ENCODE measurements around the gene CENPN.
A peak's percentile ranks its signal among the peaks of the same experiment; 100 is the strongest.

The CENPN gene

DNA sequence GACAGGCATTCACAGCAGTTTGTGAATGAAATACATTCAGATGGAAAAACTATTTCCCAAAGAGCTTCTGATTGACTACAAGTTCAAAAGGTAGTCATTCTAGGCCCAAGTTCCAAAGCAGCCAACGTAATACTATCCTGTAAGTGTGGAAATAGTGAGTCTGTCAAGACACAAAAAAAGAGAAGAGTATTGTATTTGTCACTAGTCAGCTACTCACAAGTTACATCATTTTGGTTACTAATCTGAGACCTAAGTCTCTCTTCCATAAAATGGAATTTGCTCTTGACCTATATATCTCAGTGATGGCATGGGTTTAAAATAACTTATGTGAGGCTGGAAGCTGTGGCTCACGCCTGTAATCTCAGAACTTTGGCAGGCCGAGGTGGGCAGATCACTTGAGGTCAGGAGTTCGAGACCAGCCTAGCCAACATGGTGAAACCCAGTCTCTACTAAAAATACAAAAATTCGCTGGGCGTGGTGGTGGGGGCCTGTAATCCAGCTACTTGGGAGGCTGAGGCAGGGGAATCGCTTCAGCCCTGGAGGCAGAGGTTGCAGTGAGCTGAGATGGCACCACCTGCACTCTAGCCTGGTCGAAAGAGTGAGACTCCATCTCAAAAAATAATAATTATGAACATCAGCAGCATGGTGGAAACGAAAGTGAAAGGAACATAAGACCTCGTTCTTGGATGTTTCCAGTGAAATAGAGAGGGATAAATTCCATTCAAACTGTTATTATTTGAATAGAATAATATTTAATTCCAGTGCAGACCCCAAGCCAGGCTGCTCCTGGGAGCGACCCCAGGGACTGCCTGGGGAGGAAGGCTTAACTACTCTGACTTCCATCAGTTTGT is 3.2 kb upstream of the CENPN start:
- H3K4me3 Mint-ChIP-seq, result peak overlapping the region in 2 of 3 experiments; percentile 52 to 58
- H3K27ac Mint-ChIP-seq, result peak overlapping the region in 1 of 3 experiments; percentile 84
- H3K36me3 Mint-ChIP-seq (ENCODE audit: low read depth), result peaks cover 14% of the 10 kb centered on the region
- TF ChIP-seq, protein P1, sequence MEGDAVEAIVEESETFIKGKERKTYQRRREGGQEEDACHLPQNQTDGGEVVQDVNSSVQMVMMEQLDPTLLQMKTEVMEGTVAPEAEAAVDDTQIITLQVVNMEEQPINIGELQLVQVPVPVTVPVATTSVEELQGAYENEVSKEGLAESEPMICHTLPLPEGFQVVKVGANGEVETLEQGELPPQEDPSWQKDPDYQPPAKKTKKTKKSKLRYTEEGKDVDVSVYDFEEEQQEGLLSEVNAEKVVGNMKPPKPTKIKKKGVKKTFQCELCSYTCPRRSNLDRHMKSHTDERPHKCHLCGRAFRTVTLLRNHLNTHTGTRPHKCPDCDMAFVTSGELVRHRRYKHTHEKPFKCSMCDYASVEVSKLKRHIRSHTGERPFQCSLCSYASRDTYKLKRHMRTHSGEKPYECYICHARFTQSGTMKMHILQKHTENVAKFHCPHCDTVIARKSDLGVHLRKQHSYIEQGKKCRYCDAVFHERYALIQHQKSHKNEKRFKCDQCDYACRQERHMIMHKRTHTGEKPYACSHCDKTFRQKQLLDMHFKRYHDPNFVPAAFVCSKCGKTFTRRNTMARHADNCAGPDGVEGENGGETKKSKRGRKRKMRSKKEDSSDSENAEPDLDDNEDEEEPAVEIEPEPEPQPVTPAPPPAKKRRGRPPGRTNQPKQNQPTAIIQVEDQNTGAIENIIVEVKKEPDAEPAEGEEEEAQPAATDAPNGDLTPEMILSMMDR (IDR thresholded peaks at IDR 0.05; ENCODE audit: unreplicated experiment in 3 of 3), result no peak
- H3K9me3 Mint-ChIP-seq, result no peaks in the 10 kb centered on the region
- peaks cover 21% of the 10 kb centered on the region for H3K4me1 Mint-ChIP-seq
- H3K27me3 Mint-ChIP-seq (ENCODE audit: low read depth), result no peaks in the 10 kb centered on the region

DNA sequence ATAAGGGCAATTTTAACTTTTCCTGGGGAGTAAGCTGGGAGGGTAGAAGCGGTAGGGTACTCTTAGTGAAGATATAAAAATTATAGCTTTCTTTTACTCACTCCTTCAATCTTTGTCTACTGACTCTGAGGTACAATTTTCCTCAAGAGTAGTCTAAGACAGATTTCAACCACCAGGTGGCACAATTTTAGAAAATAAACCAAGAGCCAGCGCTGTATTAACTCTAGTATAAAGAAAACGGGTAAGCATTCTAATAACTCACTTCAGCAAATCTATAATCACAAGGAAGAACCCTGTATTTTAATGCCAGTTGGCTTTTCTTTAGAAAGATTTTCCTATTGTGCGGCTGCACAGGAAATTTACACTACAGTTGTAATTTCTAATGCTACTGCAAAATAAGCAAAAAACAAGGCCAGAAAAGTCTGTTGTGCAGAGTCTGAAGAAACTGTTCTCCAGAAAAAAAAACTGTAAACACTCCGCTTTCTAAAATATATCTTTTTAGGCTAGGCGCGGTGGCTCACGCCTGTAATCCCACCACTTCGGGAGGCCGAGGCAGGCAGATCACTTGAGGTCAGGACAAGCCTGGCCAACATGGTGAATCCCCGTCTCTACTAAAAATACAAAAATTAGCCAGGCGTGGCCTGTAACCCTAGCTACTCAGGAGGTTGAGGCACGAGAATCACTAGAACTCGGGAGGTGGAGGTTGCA is 2.2 kb upstream of the CENPN start:
- no peaks in the 10 kb centered on the region for H3K27me3 Mint-ChIP-seq (ENCODE audit: low read depth)
- H3K9me3 Mint-ChIP-seq, result no peaks in the 10 kb centered on the region
- peak overlapping the region; percentile 68 to 93 (median 84) for H3K27ac Mint-ChIP-seq
- peak overlapping the region; percentile 78 to 99 (median 96) for H3K4me3 Mint-ChIP-seq
- TF ChIP-seq, protein P1 (IDR thresholded peaks at IDR 0.05; ENCODE audit: unreplicated experiment in 3 of 3), result peak; percentile 61 to 74 (median 67)
- peaks cover 5% of the 10 kb centered on the region for H3K36me3 Mint-ChIP-seq (ENCODE audit: low read depth)
- H3K4me1 Mint-ChIP-seq, result peaks cover 18% of the 10 kb centered on the region

DNA sequence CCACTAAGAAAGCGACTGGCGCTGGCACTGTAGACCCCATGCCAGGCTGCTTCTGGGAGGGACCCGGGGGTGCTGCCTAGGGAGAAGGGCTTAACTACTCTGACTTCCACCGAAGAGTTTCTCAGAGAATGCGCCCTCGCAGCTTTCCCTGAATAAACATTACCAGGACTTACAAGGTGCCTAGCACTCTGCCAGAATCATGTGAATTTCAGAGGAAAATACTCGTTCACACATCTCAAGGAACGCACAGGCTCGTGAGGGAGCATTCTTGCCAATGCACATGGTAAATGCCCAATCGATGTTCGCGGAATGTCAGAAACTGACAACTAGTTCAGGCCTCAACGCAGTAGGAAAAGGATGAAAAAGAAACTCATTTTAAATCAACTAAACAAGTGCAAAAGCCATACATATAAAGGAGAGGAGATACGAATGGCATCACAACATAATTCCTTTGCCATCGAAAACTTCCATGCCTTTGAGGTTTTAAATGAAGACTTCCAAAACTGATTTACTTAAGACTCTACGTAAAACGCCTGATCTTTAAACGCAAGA is 1.3 kb upstream of the CENPN start:
- Mint-ChIP-seq H3K36me3 (ENCODE audit: low read depth) (peaks cover 4% of the 10 kb centered on the region), H3K9me3 (no peaks in the 10 kb centered on the region), H3K27ac (peak overlapping the region; percentile 95 to 100 (median 98)), H3K4me3 (peak overlapping the region; percentile 96 to 99 (median 99)), H3K27me3 (ENCODE audit: low read depth) (no peaks in the 10 kb centered on the region), H3K4me1 (peaks cover 18% of the 10 kb centered on the region)
- TF ChIP-seq, protein P1 (IDR thresholded peaks at IDR 0.05; ENCODE audit: unreplicated experiment in 3 of 3), result no peak

DNA sequence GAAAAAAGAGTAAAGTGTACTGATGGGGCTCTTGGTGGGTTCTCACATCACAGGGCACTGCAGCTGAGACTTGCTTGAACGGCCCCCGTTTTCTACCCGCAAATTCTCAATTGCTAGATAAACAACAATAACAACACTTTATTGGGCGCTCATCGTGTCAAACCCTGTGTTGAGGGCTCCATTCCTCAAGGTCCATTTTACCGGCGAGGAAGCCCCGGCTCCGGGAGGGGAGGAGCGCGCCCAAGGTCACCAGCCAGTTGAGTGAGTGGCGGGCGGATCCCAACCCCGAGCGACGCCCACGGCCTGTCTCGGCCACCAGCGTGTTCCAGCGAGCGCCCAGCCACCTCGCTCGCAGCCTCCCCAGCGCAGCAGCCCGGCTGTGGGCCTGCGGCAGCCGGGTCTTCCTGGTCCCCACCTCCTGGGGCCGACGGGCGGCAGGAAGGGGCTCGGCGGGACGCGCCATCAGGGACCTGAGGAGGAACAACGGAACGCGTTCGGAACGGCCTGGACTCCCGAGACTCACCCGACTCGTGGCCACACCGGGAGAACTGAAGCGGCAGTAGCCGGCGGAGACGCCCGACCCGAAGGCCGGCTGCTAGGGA is 702 bp upstream of the CENPN start:
- TF ChIP-seq, protein P1 (IDR thresholded peaks at IDR 0.05; ENCODE audit: unreplicated experiment in 3 of 3), result no peak
- peaks cover 18% of the 10 kb centered on the region for H3K4me1 Mint-ChIP-seq
- H3K27ac Mint-ChIP-seq, result peak overlapping the region; percentile 100
- H3K9me3 Mint-ChIP-seq, result no peaks in the 10 kb centered on the region
- H3K27me3 Mint-ChIP-seq (ENCODE audit: low read depth), result no peaks in the 10 kb centered on the region
- peaks cover 4% of the 10 kb centered on the region for H3K36me3 Mint-ChIP-seq (ENCODE audit: low read depth)
- H3K4me3 Mint-ChIP-seq, result peak overlapping the region; percentile 96 to 99 (median 99)

DNA sequence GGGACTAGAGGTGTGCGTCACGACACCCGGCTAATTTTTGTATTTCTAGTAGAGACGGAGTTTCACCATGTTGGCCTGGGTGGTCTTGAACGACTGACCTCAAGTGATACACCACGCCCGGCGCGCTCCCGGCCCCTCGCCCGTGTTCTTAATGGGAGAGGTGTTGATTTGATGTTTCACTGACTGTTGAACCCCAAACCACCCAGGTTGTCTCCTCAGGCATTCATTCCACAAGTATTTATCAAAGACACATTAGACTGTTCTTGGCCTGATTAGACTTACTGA is 1.4 kb downstream of the CENPN start:
- peak overlapping the region; percentile 67 to 100 (median 100) for H3K27ac Mint-ChIP-seq
- H3K4me3 Mint-ChIP-seq, result peak overlapping the region; percentile 96 to 99 (median 99)
- H3K4me1 Mint-ChIP-seq, result peaks cover 11% of the 10 kb centered on the region
- TF ChIP-seq, protein P1 (IDR thresholded peaks at IDR 0.05; ENCODE audit: unreplicated experiment in 3 of 3), result no peak
- H3K9me3 Mint-ChIP-seq, result no peaks in the 10 kb centered on the region
- peaks cover 9% of the 10 kb centered on the region for H3K36me3 Mint-ChIP-seq (ENCODE audit: low read depth)
- no peaks in the 10 kb centered on the region for H3K27me3 Mint-ChIP-seq (ENCODE audit: low read depth)

Data from nephron (organoid).